ENCODE results near the gene HSPBP1. TPM values are rescaled to one million over a fixed set of nuclear protein-coding genes. Genes with fewer than 3 reads are reported as not detected.
A peak's percentile ranks its signal among the peaks of the same experiment; 100 is the strongest.
"Not testable (repeated sequence)": the region's sequence is repeated elsewhere in the genome, so short reads cannot be mapped to it uniquely, and the experiment has no call there.

The HSPBP1 gene
- 35.0 and 62.5 TPM in 2 replicates for total RNA-seq (2014; rRNA removed; shearing (Covaris generic); ENCODE audit: low replicate concordance)

DNA sequence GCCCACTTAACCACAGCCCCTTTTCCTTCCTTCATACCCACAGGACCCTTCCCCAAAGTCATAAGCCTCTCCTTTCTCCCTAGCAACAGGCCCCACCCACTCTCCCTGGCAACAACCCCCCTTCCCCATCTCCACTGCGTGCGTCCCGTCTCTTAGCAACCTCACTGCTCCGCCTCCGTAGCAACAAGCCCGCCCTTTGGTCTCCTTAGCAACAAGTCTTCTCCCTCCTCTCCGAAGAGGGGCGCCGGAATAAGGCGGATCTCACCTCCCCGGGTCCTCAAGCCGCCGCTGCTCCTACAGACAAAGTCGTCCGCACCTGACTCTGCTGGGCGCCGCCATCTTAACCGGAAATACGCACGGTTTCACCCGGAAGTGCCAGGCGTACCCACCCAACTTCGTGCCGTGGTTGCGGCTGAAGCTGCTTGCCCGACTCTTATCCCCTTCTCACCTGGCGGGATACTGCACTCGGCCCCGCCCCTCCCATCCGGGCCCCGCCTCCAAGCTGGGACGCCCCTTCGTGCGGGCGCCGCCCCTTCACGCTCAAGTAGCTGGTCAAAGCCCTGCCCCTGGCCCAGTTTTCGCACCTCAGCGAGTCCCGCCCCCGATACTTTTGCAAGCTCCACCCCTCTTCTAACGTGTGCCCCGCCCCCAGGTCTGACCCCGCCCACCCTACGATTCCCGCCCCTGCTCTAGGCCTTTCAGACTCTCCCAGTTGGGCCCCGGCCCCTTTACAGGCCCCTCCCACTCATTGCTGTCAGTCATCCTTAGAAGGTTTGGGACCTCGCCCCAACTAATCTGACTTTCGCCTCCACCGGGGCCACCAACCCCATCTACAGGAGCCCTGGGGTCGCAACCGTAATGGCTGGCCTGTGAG lies at the start of gene HSPBP1:
HSPBP1 (minus strand) TSS at position 341 of the 874 bp plus-strand sequence. CDS start 502 bp downstream, outside the sequence.
- Histone ChIP-seq H3K79me2 (ENCODE audit: low read length) (peaks cover 28% of the 10 kb centered on the region), H3K4me3 (ENCODE audit: low read length) (peak within 1 kb of the TSS; percentile 72), H3K9me2 (replicated peaks; ENCODE audit: insufficient read depth, low read length) (no peaks in the 10 kb centered on the region), H3K9ac (ENCODE audit: low read length) (peak within 1 kb of the TSS; percentile 80), H2AFZ (ENCODE audit: low read length) (peak within 1 kb of the TSS; percentile 76), H4K20me1 (ENCODE audit: insufficient read depth, low read depth, low read length) (no peaks in the 10 kb centered on the region), H3K4me1 (ENCODE audit: low read length) (peaks cover 61% of the 10 kb centered on the region), H3K27me3 (ENCODE audit: low read length) (no peaks in the 10 kb centered on the region), H3K9me3 (ENCODE audit: low read length) (no peaks in the 10 kb centered on the region), H3K4me2 (ENCODE audit: low read depth, low read length, poor library complexity, severe bottlenecking) (peak within 1 kb of the TSS; percentile 95), H3K27ac (ENCODE audit: low read length) (peak within 1 kb of the TSS; percentile 95), H3K36me3 (ENCODE audit: insufficient read depth, low read length) (peaks cover 2% of the 10 kb centered on the region; the same call in 1 of the 2 replicates)
- peak; percentile 100 for DNase-seq

DNA sequence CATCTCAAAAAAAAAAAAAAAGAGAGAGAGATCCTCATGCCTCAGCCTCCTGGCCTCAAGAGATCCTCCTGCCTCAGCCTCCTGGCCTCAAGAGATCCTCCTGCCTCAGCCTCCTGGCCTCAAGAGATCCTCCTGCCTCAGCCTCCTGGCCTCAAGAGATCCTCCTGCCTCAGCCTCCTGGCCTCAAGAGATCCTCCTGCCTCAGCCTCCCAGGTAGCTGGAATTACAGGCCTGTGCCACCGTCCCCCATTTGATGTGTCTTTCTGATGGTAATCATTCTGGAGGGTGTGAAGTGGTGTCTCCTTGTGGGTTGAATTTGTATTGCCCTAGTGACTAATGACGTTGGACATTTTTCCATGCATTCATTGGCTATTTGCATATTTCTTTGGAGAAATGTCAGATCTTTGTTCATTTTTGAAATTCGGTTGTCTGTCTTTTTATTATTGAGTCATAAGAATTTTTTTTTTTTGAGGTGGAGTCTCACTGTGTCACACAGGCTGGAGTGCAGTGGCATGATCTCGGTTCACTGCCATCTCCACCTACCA lies 48.9 kb upstream of the HSPBP1 start:
- DNase-seq; H3K9me2 ChIP-seq (replicated peaks; ENCODE audit: insufficient read depth, low read length); H3K9ac ChIP-seq (ENCODE audit: low read length); H3K4me2 ChIP-seq (ENCODE audit: low read depth, low read length, poor library complexity, severe bottlenecking); H3K27me3 ChIP-seq (ENCODE audit: low read length); H3K9me3 ChIP-seq (ENCODE audit: low read length); H3K4me1 ChIP-seq (ENCODE audit: low read length); H3K79me2 ChIP-seq (ENCODE audit: low read length); H3K36me3 ChIP-seq (ENCODE audit: insufficient read depth, low read length); H4K20me1 ChIP-seq (ENCODE audit: insufficient read depth, low read depth, low read length); H3K4me3 ChIP-seq (ENCODE audit: low read length); H2AFZ ChIP-seq (ENCODE audit: low read length); H3K27ac ChIP-seq (ENCODE audit: low read length): not testable (repeated sequence)

- no peak within 1 kb of the TSS; the same call in 1 of the 2 replicates for H2AFZ ChIP-seq (ENCODE audit: low read length)
- no peak within 1 kb of the TSS for H3K4me2 ChIP-seq (ENCODE audit: low read depth, low read length, poor library complexity, severe bottlenecking)
- no peak within 1 kb of the TSS for H3K27ac ChIP-seq (ENCODE audit: low read length)
- H4K20me1 ChIP-seq (ENCODE audit: insufficient read depth, low read depth, low read length) = no peaks in the 10 kb centered on the region
- H3K9me2 ChIP-seq (replicated peaks; ENCODE audit: insufficient read depth, low read length) = no peaks in the 10 kb centered on the region
- H3K9me3 ChIP-seq (ENCODE audit: low read length) = no peaks in the 10 kb centered on the region
- H3K4me1 ChIP-seq (ENCODE audit: low read length) = peaks cover 6% of the 10 kb centered on the region
- DNase-seq = no peak
- no peaks in the 10 kb centered on the region for H3K27me3 ChIP-seq (ENCODE audit: low read length)
- no peak within 1 kb of the TSS for H3K9ac ChIP-seq (ENCODE audit: low read length)
- H3K4me3 ChIP-seq (ENCODE audit: low read length) = no peak within 1 kb of the TSS
- no peaks in the 10 kb centered on the region for H3K36me3 ChIP-seq (ENCODE audit: insufficient read depth, low read length)
- H3K79me2 ChIP-seq (ENCODE audit: low read length) = no peaks in the 10 kb centered on the region
Observed at GRCh38 chr19:55325172-55325571, 45.3 kb upstream of the HSPBP1 start, which contains the start of gene TMEM150B. TSS of gene TMEM150B (minus strand) at chr19:55325341. CDS start at chr19:55321036, 4,305 bp downstream.

GRCh38 chr19:55324662-55325061 lies 44.8 kb upstream of the HSPBP1 start:
- no peaks in the 10 kb centered on the region for H3K36me3 ChIP-seq (ENCODE audit: insufficient read depth, low read length)
- no peaks in the 10 kb centered on the region for H3K9me3 ChIP-seq (ENCODE audit: low read length)
- H3K9me2 ChIP-seq (replicated peaks; ENCODE audit: insufficient read depth, low read length) = no peaks in the 10 kb centered on the region
- H3K9ac ChIP-seq (ENCODE audit: low read length) = no peak overlapping the region
- no peak overlapping the region for H3K4me2 ChIP-seq (ENCODE audit: low read depth, low read length, poor library complexity, severe bottlenecking)
- no peak for DNase-seq
- H3K4me3 ChIP-seq (ENCODE audit: low read length) = no peak overlapping the region
- H2AFZ ChIP-seq (ENCODE audit: low read length) = no peak overlapping the region; the same call in 1 of the 2 replicates
- H4K20me1 ChIP-seq (ENCODE audit: insufficient read depth, low read depth, low read length) = no peaks in the 10 kb centered on the region
- peaks cover 6% of the 10 kb centered on the region for H3K4me1 ChIP-seq (ENCODE audit: low read length)
- no peak overlapping the region for H3K27ac ChIP-seq (ENCODE audit: low read length)
- no peaks in the 10 kb centered on the region for H3K79me2 ChIP-seq (ENCODE audit: low read length)
- H3K27me3 ChIP-seq (ENCODE audit: low read length) = no peaks in the 10 kb centered on the region

GRCh38 chr19:55322204-55322885 lies 42.4 kb upstream of the HSPBP1 start:
- Histone ChIP-seq H3K79me2 (ENCODE audit: low read length) (no peaks in the 10 kb centered on the region), H3K36me3 (ENCODE audit: insufficient read depth, low read length) (no peaks in the 10 kb centered on the region), H4K20me1 (ENCODE audit: insufficient read depth, low read depth, low read length) (no peaks in the 10 kb centered on the region), H3K27ac (ENCODE audit: low read length) (no peak overlapping the region), H3K9me3 (ENCODE audit: low read length) (no peaks in the 10 kb centered on the region), H3K4me3 (ENCODE audit: low read length) (no peak overlapping the region), H2AFZ (ENCODE audit: low read length) (no peak overlapping the region), H3K4me2 (ENCODE audit: low read depth, low read length, poor library complexity, severe bottlenecking) (no peak overlapping the region), H3K4me1 (ENCODE audit: low read length) (peaks cover 6% of the 10 kb centered on the region), H3K27me3 (ENCODE audit: low read length) (no peaks in the 10 kb centered on the region), H3K9ac (ENCODE audit: low read length) (no peak overlapping the region), H3K9me2 (replicated peaks; ENCODE audit: insufficient read depth, low read length) (no peaks in the 10 kb centered on the region)
- no peak for DNase-seq

- Histone ChIP-seq H3K27ac (ENCODE audit: low read length) (no peak overlapping the region), H3K9ac (ENCODE audit: low read length) (no peak overlapping the region), H3K36me3 (ENCODE audit: insufficient read depth, low read length) (no peaks in the 10 kb centered on the region), H3K9me3 (ENCODE audit: low read length) (no peaks in the 10 kb centered on the region), H4K20me1 (ENCODE audit: insufficient read depth, low read depth, low read length) (no peaks in the 10 kb centered on the region), H3K4me1 (ENCODE audit: low read length) (peaks cover 6% of the 10 kb centered on the region), H3K9me2 (replicated peaks; ENCODE audit: insufficient read depth, low read length) (no peaks in the 10 kb centered on the region), H3K4me3 (ENCODE audit: low read length) (no peak overlapping the region), H3K79me2 (ENCODE audit: low read length) (no peaks in the 10 kb centered on the region), H3K27me3 (ENCODE audit: low read length) (no peaks in the 10 kb centered on the region), H3K4me2 (ENCODE audit: low read depth, low read length, poor library complexity, severe bottlenecking) (no peak overlapping the region), H2AFZ (ENCODE audit: low read length) (no peak overlapping the region)
- DNase-seq = no peak
Observed at GRCh38 chr19:55321466-55322137, 41.7 kb upstream of the HSPBP1 start.

- no peaks in the 10 kb centered on the region for H4K20me1 ChIP-seq (ENCODE audit: insufficient read depth, low read depth, low read length)
- H3K27ac ChIP-seq (ENCODE audit: low read length) = no peak overlapping the region
- no peak overlapping the region for H3K4me2 ChIP-seq (ENCODE audit: low read depth, low read length, poor library complexity, severe bottlenecking)
- H3K9me2 ChIP-seq (replicated peaks; ENCODE audit: insufficient read depth, low read length) = no peaks in the 10 kb centered on the region
- no peaks in the 10 kb centered on the region for H3K27me3 ChIP-seq (ENCODE audit: low read length)
- no peaks in the 10 kb centered on the region for H3K79me2 ChIP-seq (ENCODE audit: low read length)
- H2AFZ ChIP-seq (ENCODE audit: low read length) = no peak overlapping the region
- H3K4me1 ChIP-seq (ENCODE audit: low read length) = peaks cover 6% of the 10 kb centered on the region
- H3K9me3 ChIP-seq (ENCODE audit: low read length) = no peaks in the 10 kb centered on the region
- no peak overlapping the region for H3K9ac ChIP-seq (ENCODE audit: low read length)
- no peaks in the 10 kb centered on the region for H3K36me3 ChIP-seq (ENCODE audit: insufficient read depth, low read length)
- no peak for DNase-seq
- no peak overlapping the region for H3K4me3 ChIP-seq (ENCODE audit: low read length)
Observed at GRCh38 chr19:55320844-55321419, 41.0 kb upstream of the HSPBP1 start.
